NCI-H2081 treated with DMSO at 0.1 percent for 48 hours (cell line): ENCODE results near the gene EPC2.

Experiments used
- DNase-seq: peaks from one replicate; lab custom pipeline; 2025; lab: John Stamatoyannopoulos, UW

The EPC2 gene

DNA sequence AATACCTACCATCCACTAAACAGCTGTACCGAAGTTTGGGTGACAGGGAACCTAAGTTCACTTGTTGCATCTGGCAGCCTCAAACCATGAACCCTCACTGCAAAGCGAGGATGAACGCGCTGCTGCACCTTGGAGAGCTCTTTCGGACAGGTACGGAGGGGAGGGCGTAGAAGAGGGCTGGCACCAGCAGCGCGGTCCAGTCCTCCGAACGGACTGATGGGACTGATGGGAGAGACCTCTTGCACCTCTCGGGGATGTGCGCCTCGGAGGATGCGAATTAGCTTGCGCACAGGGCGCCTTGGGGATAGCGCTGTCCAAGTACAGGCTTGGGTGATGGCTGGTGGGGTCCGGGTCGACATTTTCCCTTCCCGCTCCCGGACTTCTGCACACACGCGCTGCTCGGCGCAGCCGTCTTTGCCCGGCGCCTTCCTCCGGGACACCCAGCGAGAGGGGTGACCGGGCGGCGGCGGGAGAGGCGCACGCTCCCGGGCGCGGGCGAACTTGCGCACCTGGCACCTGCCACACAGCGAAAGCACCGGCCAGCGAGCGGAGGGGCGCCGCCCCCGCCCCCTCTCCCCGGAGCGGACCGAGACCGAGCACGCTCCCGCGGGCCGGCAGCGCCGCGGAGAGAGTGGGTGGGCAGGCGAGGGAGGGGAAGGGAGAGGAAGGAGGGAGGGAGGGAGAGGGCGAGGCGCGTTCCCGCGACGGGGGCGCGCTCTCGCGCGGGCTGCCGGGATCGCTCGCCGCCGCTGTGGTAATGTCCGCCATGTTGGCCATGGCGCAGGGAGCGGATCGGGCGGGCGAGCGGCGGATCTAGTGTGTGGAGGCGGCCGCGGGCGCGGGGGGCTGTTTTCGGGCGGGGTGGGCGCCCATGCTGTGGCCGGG is at the start of gene EPC2:
TSS of gene EPC2 (plus strand) at position 754 of the 885 bp plus-strand sequence. CDS start 267 bp downstream, outside the sequence.
- no peak for DNase-seq

- no peak for DNase-seq
Observed at GRCh38 chr2:148596018-148596417, 48.5 kb upstream of the EPC2 start.

DNA sequence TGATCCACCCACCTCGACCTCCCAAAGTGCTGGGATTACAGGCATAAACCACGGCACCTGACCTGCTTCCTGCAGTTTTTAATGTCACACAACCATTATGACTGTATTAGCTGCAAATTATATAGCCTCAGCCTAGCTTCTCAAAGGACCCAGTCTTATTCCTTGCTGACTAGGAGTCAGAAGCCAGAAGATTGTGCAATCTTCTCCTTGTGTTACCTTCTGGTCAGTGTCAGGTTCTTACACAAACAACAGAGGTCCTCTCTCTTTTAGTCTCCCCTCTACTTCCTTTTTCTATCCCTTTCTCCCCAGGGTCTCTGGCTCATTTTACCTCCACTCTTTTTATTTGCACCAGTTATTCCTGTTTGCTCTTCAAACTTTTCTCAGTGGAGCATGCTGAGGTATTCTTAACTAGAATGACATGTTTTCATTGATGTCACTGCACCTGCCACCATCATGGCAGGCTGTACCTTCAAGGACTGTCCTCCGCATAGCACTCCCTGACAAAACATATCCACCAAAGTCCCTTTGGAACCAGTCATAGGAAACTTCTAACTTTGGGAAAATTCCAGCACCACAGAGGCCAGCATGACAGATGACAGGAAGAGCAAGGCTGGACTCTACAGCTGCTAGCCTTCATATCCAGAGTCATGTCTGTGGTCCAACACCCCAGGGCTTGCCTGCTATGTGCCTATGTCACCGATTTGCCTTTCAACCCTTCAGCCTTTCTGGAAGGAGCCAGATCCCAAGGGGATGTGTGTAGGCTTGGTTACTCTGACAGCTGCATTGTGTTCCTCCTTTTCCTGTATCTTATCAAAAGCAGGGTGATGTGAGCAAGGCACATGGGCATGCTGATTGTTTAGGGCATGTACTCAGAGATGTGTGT is 45.2 kb upstream of the EPC2 start:
- DNase-seq, result no peak

GRCh38 chr2:148602885-148603561 is 41.5 kb upstream of the EPC2 start:
- DNase-seq, result no peak

GRCh38 chr2:148603562-148603920 is 41.0 kb upstream of the EPC2 start:
- DNase-seq, result no peak

- DNase-seq, result no peak
Observed at GRCh38 chr2:148604927-148605326, 39.6 kb upstream of the EPC2 start.

DNA sequence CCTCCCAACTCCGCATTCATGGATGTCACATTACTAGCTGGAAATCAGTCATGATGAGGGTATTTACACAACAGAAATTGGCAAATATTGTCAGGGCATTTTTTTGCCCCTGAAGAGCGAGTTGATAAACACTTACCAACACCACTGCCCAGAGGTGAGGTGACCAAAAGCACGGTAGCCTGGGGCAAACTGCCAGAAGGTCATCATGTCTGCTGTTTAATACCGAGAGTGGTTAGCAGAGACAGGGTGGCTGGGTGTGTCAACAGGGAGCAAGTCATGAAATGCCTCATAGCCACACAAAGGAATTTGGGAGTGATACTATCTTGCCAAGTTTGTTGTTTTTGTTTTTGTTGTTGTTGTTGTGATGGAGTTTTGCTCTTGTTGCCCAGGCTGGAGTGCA is 37.0 kb upstream of the EPC2 start:
- DNase-seq, result no peak

- no peak for DNase-seq
Observed at GRCh38 chr2:148613231-148614013, 31.1 kb upstream of the EPC2 start.

GRCh38 chr2:148614014-148614321 is 30.6 kb upstream of the EPC2 start:
- no peak for DNase-seq

- DNase-seq, result no peak
Observed at GRCh38 chr2:148614322-148615049, 30.1 kb upstream of the EPC2 start.

DNA sequence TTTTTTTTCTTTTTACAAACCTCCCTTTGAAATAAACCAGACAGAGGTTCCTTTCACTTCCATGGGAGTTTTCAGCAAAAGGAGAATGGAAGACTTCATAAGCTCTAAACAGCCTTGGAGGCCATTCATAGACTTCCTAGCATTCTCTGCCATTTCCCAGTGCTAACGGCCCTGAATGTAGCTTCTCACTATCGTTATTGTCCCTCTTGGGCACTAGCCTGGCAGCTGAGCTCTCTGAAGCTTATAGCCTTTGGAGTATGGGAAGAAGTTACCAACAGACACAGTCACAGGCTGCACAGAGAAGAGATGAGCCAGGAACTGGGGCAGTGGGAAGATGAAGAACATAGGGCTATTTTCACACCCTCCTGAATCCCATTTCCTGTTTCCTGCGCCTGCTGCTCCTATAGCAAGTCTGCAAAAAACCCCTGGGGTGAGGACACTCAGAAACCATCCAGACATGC is 29.1 kb upstream of the EPC2 start:
- DNase-seq, result no peak

DNA sequence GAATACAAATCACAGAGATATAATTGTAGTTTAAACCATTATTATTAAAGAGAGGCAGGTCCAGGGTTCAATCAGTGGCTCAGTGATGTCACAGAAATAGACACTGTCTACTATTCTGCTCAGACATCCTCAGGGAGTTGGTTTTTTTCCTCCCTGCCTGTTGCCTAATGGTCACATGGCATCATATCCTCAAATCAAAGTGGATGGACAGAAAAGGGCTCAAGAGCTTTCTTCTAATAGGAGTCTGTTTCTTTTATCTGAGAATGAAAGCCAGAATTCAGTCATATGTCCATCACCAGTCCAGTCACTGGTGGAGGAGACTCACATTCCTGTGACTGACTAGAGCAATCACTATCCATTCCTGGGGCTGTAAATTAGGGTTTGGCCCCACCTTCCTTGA is 27.9 kb upstream of the EPC2 start:
- DNase-seq, result no peak

DNA sequence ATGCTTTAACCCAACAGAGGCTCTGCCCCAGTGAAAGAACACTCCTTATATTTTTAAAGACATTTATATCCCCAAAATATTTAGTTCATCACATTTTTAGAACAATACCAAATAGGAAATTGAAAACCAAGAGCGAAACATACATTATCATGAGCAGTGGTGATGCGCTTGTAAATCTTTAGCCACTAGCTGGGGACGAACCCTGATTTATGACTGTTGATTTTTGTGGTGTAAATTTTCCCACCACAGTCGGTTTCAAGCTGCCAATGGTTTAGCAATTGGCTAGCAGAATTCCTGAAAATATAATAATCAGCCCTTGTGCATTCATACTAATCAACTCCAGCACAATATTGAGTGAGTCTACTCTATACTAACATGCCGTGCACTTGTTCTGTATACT is 27.3 kb upstream of the EPC2 start:
- DNase-seq, result no peak

DNA sequence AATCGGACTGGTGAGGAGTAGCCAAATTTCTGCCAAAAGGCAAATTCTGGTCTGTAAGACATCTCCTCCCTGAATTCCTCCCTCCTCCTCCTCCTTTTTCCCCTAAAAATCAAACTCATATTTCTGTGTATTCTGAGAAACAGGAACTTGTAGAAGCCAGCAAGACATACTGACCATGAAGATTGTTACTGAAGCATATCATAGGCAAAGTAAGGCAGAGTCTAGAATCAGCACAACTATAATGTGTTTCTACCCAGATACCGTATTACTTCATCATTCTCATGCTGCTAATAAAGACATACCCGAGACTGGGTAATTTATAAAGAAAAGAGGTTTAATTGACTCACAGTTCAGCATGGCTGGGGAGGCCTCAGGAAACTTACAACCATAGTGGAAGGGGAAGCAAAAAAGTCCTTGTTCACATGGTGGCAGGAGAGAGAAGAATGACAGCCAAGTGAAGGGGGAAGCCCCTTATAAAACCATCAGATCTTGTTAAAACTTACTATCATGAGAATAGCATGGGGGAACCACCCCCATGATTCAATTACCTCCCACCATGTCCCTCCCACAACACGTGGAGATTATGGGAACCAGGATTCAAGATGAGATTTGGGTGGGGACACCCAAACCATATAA is 24.9 kb upstream of the EPC2 start:
- DNase-seq, result no peak

DNA sequence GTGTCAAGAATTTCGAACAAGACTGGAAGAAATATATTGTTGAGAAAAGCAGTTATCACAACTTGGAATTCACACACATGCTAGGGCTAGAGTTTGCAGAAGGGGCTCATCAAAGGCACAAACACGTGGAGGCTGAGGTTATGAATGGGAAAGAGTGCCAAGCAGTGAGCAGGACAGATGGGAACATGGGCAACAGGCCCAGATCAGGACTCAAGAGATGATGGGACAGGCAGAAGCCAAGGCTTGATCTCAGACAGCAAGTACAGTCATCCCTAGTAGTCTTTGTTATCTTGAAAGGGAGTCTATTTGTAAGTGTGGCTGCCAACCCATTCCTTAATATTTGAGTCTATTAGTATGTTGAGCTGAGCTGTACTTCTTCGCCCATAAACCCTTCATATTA is 22.2 kb upstream of the EPC2 start:
- DNase-seq, result no peak

GRCh38 chr2:148623086-148623485 is 21.5 kb upstream of the EPC2 start:
- DNase-seq, result no peak

DNA sequence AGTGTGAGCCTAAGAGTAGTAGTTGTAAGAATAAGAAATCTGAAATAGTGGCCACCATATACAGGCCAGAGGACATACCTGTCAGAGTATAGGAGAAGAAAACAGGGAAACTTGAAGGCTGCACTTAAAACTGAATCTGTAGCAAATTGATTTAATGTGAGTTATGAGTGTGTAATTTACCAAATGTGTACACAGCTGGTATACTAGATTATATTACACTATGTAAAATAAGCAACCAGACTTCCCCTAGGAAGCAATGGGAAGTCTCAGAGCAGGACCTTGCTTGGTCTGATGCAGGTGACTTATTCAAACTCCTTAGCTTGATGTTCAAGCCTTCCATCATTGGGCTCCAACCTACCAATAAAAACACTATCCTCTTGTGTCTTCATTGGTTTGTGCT is 17.3 kb upstream of the EPC2 start:
- no peak for DNase-seq

DNA sequence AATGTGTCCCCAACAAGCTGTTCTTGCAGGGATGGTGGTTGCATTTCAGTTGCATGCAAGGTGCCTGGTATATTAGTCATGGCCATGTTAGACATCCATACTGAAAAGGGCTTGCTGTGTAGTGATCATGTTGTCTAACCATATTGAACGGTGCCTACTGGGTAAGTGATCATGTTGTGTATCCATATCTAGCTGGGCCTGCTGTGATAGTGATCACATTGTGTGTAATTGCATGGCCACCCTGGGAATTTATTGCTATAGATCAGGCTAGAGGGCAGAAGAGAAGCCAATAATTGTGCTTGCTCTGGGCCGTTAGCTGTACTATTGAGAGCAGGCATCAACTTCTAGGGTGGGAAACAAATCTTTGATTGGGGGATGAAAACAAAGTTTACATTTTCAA is 9.8 kb upstream of the EPC2 start:
- no peak for DNase-seq

DNA sequence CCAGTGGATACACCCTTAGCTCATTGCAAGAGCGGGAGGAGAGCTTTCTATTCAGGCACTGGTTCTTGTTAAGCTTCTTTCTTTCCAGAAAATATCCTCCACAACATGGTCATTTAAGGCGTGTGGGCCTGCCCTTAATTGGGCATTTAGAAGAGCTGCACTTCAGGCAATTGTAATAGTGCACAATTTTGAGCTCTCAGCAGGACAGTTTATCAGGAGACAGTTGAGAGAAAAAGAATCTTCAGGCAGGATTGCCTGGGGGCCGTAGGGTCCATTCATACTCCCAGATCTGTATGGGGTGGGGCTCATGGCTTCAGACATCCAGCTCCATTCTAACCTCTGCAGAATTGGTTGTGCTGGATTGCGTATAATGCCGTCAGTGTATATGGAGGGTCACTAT is 6.0 kb upstream of the EPC2 start:
- DNase-seq, result no peak

DNA sequence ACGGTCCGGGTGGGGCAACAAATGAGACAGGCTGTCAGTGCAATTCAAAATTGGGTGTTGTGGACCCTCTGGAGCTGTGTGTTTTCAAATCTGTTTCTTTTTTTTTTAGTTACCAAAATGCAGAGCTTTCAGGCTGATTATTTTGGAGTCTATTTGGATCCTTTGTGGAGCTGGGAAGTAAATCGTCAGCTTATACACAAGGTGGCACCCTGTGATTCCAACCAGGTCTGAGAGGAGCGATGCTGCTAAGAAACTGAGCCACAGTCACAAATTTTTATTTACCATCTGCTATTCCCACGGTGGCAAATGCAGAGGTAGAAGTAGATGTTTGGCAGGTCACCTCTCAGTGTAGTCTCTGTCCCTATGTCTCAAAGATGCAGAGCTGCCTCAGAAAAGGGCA is 3.8 kb upstream of the EPC2 start:
- no peak for DNase-seq
